GM18519 (cell line): ENCODE results near the gene PRM3.
"Not testable (repeated sequence)": the region's sequence is repeated elsewhere in the genome, so short reads cannot be mapped to it uniquely, and the experiment has no call there.

Experiments used
- ATAC-seq: cut with Tn5 transposase; IDR thresholded peaks from one replicate; pipeline ENCODE4 v1.9.1; 2021; ENCODE audit warnings: mild to moderate bottlenecking, moderate library complexity; ENCODE audit not compliant: unreplicated experiment, low FRiP score

Gene PRM3

DNA sequence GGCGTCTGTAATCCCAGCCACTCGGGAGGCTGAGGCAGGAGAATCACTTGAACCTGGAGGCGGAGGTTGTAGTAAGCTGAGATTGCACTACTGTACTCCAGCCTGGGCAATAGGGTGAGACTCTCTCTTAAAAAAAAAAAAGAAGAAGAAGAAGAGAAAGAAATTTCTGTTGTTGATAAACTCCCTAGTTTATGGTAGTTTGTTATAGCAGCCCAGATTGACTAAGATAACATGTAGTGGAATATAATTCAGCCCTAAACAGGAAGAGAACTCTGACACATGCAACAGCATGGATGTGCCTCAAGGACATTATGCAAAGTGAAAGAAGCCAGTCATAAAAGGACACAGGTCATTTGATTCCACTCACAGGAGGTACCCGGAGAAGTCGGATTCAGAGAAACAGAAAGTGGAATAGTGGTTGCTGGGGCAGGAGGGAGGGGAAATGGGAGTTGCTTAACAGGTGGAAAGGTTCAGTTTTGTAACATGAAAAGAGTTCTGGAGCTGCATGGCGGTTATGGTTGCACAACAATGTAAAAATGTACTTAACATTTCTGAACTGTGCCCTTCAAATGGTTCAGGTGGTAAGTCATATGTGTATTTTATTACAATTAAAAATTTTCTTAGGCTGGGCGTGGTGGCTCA, 33.7 kb upstream of the PRM3 start:
- ATAC-seq, result no peak

- ATAC-seq, result no peak
Observed at GRCh38 chr16:11306381-11306780, 33.0 kb upstream of the PRM3 start.

- no peak for ATAC-seq
Observed at GRCh38 chr16:11303405-11304138, 30.1 kb upstream of the PRM3 start.

- no peak for ATAC-seq
Observed at GRCh38 chr16:11302977-11303376, 29.5 kb upstream of the PRM3 start.

- no peak for ATAC-seq
Observed at GRCh38 chr16:11301645-11302501, 28.4 kb upstream of the PRM3 start.

- no peak for ATAC-seq
Observed at GRCh38 chr16:11300560-11300892, 27.1 kb upstream of the PRM3 start.

GRCh38 chr16:11299865-11300559, 26.6 kb upstream of the PRM3 start:
- no peak for ATAC-seq

- ATAC-seq, result not testable (repeated sequence)
Observed at GRCh38 chr16:11298950-11299547, 25.6 kb upstream of the PRM3 start.

GRCh38 chr16:11298143-11298900, 24.9 kb upstream of the PRM3 start:
- no peak for ATAC-seq

DNA sequence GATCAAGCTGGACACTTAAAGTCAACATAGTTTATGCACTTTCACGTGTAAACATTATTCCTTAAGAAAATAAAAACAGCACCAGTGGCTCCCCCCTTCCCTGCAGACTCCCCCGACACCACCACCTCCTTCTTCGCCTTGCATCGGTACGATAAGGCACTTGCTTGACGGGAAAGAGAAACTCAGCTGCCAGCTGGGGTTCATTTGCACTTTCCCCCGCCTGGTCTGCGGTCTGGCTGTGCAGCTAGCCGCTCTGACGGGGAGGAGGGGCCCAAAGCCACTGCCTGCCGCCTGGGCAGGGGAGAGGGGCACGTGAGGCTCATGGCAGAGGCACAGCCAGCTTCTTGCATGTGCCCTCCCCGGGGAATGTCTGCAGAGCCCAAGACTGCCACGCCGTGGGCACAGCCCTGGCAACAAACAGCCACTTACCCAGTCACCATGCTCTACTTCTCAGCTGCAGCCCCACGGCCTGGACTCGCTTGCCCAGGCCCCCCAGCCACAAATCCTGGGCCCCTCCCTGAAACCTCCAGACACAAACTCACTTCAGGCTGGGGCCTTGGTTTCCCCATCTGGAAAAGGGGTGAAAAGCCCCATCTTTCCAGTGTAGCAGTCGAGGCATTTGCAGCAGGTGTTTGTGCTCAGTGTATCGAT, 24.2 kb upstream of the PRM3 start:
- ATAC-seq, result peak; percentile 55

- no peak for ATAC-seq
Observed at GRCh38 chr16:11296706-11297491, 23.5 kb upstream of the PRM3 start.

- ATAC-seq, result no peak
Observed at GRCh38 chr16:11296351-11296705, 22.9 kb upstream of the PRM3 start.

DNA sequence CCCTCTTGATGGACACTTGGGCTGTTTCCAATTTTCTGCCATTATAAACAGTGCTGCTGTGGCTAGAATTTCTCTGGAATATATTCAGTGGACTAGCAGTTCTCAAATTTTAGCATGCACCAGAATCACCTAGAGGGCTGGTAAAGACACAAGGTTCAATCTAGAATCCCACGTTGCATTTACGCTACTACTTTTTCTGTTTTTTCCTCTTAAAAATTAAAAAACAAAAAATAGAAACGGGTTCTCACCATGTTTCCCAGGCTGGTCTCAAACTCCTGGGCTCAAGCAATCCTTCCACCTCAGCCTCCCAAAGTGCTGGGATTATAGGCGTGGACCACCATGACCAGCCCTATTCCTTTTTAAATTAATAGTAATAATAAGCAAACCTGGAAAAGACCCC, 22.2 kb upstream of the PRM3 start:
- ATAC-seq, result no peak

GRCh38 chr16:11292076-11292748, 18.8 kb upstream of the PRM3 start:
- no peak for ATAC-seq

DNA sequence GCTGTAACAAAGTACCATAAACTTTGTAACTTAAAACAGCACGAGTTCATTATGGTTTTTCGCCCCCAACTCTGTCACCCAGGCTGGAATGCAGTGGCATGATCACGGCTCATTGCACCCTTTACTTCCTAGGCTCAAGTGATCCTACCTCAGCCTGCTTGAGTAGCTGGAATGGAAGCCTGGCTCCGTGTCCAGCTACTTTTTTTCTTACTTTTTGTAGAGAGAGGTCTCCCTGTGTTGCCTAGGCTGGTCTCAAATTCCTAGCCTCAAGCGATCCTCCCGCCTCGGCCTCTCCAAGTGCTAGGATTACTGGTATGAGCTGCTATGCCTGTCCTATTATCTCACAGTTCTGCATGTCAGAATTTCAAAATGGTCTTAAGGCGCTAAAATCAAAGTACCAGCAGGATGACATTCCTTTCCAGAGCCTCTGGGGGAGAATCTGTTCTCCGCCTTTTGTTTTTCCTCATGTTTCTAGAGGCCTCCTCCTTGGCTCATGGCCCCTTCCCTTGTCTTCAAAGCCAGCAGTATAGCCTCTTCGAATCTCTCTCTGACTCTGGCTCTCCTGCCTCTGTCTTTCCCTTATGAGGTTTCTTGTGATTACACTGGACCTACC, 17.8 kb upstream of the PRM3 start:
- ATAC-seq, result no peak

DNA sequence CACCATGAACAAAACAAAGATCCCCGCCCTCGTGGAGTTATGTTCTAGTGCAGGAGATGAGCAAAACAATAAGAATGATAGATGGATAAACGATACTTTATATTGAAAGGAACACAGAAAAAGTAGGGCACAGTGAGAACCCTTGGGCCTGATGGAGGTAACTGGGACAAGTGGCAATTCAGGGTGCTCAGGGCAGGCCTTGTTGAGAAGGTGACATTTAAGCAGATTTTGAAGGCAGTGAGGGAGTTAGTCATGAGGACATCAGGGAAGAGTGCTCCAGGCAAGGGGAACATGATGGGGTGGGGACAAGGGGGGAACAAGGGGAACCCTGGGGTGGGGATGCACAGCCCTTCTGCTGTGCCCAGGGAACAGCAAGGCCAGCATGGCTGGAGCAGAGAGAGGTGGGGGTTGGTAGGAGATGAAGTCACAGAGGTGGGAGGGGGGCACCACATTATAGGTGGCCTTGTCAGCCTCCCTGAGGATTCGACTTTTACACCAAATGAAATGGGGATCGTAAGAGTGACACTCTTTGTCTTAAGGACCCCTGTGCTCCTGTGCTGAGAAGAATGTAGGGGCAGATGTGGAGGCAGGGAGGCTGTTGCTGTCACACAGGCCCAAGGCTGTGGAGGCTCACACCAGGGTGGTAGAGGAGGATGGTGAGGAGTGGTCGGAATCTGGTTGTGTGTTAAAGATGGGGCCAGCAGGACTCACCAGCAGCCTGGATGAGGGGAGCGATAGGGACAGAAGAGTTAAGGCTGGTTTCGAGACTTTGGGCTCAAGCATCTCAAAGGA, 16.9 kb upstream of the PRM3 start:
- no peak for ATAC-seq

DNA sequence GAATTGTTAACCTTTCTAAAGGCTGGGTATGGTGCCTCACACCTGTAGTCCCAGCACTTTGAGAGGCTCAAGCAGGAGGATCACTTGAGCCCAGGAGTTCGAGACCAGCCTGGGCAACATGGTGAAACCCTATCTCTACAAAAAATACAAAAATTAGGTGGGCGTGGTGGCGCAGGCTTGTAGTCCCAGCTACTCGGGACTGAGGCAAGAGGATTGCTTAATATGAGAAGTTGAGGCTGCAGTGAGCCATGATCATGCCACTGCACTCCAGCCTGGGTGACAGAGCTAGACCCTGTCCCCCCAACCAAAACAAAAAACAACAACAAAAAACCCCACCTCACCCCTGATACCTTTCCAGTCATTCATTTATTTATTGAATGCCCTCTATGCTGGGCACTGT, 16.3 kb upstream of the PRM3 start:
- ATAC-seq, result not testable (repeated sequence)
